Measurements from ENCODE around the gene RNPEPL1. TPM values are rescaled to one million over a fixed set of nuclear protein-coding genes. Genes with fewer than 3 reads are reported as not detected.

Gene RNPEPL1
- total and polyA plus RNA-seq, 2 experiments from 2014 or later, result 11.1 to 23.0 TPM

DNA sequence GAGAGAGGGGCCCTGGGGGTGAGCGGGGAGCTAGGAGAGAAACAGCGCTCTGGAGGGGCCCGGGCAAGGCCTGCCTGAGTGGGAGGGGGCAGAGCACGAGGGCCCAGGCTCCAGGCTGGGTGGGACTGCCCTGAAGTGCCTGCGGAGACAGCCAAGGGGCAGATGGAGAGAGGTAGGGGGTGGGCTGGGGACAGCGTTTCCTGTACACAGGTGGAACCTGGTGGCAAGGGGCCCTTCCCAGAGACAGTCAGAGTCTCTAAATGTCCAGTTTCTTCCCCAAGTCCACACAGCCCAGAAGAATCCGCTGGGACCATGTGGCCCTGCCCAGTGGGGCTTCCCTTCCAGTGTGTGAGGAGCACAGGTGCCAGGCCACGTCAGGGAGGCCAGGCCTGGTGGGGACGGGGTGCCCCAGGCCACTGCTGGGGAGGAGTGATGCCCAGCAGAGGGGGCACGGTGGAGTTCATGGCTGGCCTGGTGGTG, 55.3 kb downstream of the RNPEPL1 start:
- Histone ChIP-seq H4K20me1 (ENCODE audit: insufficient read depth) (no peaks in the 10 kb centered on the region), H3K79me2 (ENCODE audit: insufficient read depth) (no peaks in the 10 kb centered on the region), H3K4me1 (ENCODE audit: insufficient read depth) (0 out of 2 replicates have a peak, but pooled peaks cover 3% of the 10 kb centered on the region), H3K9ac (no peak overlapping the region), H3K36me3 (ENCODE audit: low read depth) (no peaks in the 10 kb centered on the region), H2AFZ (no peak overlapping the region), H3K27me3 (replicated peaks; ENCODE audit: insufficient read depth) (no peaks in the 10 kb centered on the region), H3F3A (ENCODE audit: insufficient read depth) (no peaks in the 10 kb centered on the region), H3K27ac (no peak overlapping the region), H3K4me3 (no peak overlapping the region), H3K9me3 (ENCODE audit: low read depth) (no peaks in the 10 kb centered on the region), H3K9me2 (ENCODE audit: insufficient read depth) (no peaks in the 10 kb centered on the region), H3K4me2 (ENCODE audit: unreplicated experiment) (no peak overlapping the region)
- WGBS, 2 experiments (ENCODE audit: low coverage in 1 of 2, low lambda C conversion rate in 2 of 2, missing lambda C conversion rate in 2 of 2), result 76 to 87% methylated on average over 5 to 10 of the region's 10 CpGs
- in situ Hi-C loops (cut with MboI), result no loop called here
- DNase-seq, result no peak
- TF ChIP-seq EZH2 (IDR thresholded peaks at IDR 0.05; ENCODE audit: insufficient read depth, poor library complexity, severe bottlenecking) (no peak), EZH2phosphoT487 (IDR thresholded peaks at IDR 0.05; ENCODE audit: insufficient read depth, low read depth) (no peak)

DNA sequence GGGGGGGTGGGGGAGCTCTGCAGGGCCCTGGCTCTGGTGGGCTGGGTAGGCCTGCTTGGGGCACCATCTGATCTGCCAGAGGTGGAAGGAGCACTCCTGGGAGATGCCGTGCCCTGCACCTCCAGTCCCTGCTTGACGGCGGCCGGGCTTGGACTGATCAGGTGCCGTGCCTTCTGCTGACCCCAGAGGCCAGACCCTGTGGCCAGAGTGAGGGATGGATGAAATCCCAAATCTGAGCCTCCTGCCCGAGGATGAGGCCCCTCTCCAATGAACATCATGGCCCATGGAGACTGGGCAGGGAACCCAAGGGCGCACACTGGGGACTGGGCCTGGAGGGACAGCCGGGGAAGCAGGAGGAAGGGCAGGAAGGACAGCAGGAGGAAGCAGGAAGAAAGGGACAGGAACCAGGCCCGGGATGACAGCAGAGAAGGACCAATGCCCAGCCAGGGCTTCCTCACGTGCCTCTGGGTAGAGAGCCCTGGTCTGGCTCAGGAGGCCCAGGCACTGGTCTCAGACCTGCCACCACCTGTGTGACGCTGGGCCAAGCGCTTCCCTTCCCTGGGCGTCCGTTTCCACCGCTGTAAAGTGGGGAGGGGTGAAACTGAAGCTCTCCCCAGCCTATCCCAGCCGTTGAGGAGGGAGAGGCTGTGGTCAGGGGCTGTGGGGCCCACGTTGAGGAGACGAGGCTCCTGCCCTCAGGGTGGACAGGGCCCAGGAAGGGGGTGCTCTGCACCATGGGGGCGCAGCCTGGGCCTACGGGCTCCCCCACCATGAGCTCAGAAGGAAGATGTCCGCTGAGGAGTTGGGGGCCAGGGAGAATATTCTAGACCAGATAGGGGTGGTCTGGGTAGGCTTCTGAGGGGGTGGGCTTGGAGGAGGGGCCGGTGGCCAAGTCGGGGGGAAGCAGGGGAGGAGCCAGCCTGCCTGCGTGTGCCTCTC, 56.0 kb downstream of the RNPEPL1 start:
- no peak for DNase-seq
- H4K20me1 ChIP-seq (ENCODE audit: insufficient read depth), result no peaks in the 10 kb centered on the region
- no peak overlapping the region for H3K9ac ChIP-seq
- no peaks in the 10 kb centered on the region for H3K27me3 ChIP-seq (replicated peaks; ENCODE audit: insufficient read depth)
- H2AFZ ChIP-seq, result no peak overlapping the region
- no peak overlapping the region for H3K27ac ChIP-seq
- H3K4me3 ChIP-seq, result no peak overlapping the region
- H3K9me3 ChIP-seq (ENCODE audit: low read depth), result no peaks in the 10 kb centered on the region
- H3K9me2 ChIP-seq (ENCODE audit: insufficient read depth), result no peaks in the 10 kb centered on the region
- H3K36me3 ChIP-seq (ENCODE audit: low read depth), result no peaks in the 10 kb centered on the region
- in situ Hi-C loops (cut with MboI), result no loop called here
- TF ChIP-seq EZH2phosphoT487 (IDR thresholded peaks at IDR 0.05; ENCODE audit: insufficient read depth, low read depth) (no peak), EZH2 (IDR thresholded peaks at IDR 0.05; ENCODE audit: insufficient read depth, poor library complexity, severe bottlenecking) (no peak)
- 0 out of 2 replicates have a peak, but pooled peaks cover 3% of the 10 kb centered on the region for H3K4me1 ChIP-seq (ENCODE audit: insufficient read depth)
- H3K79me2 ChIP-seq (ENCODE audit: insufficient read depth), result no peaks in the 10 kb centered on the region
- H3K4me2 ChIP-seq (ENCODE audit: unreplicated experiment), result no peak overlapping the region
- 72 to 73% methylated on average over 21 to 22 of the region's 24 CpGs for WGBS, 2 experiments (ENCODE audit: low coverage in 1 of 2, low lambda C conversion rate in 2 of 2, missing lambda C conversion rate in 2 of 2)
- no peaks in the 10 kb centered on the region for H3F3A ChIP-seq (ENCODE audit: insufficient read depth)

DNA sequence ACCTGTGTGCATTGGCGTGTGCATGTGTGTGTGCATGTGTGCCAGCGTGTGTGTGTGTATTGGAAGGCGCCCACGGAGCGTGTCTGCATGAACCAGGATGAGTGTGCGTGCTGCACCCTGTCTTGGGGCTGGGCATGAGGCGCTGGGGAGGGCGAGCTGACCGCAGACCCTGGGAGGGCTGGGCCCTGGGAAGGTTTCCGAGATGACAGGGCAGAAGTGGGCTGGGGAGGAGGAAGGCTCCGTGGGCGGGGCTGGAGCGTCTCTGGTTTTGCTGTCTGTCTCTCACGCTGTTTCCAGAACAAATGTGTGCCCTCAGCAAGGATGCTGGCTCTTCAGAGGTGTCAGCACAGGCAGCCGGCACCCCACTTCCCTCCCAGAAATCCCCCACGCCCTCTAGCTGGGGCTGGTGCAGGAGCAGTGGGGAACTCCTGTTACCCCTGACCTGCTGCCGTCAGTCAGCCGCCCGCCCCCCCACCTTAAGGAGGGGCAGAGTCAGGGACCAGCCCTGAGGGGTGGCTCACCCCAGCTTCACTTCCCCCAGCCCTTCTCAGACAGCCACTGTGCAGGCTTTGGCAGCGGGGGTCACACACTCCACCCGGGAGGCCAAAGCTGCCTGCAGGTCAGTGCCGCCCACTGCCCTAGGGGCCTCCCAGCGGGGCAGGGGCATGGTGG, 56.8 kb downstream of the RNPEPL1 start, which contains the start of gene GPR35:
TSS of gene GPR35 (plus strand) at position 531 of the 672 bp plus-strand sequence. CDS start 4,473 bp downstream, outside the sequence.
- in situ Hi-C loops (cut with MboI), result no loop called here

More for the DNA sequence above, 56.8 kb downstream of the RNPEPL1 start, which contains the start of gene GPR35:
- peak; percentile 86 for DNase-seq
- H3K9me3 ChIP-seq (ENCODE audit: low read depth), result no peaks in the 10 kb centered on the region
- no peaks in the 10 kb centered on the region for H3K9me2 ChIP-seq (ENCODE audit: insufficient read depth)
- no peaks in the 10 kb centered on the region for H3K79me2 ChIP-seq (ENCODE audit: insufficient read depth)
- H2AFZ ChIP-seq, result 0 out of 2 replicates have a peak within 1 kb of the TSS, but pooled peaks have one; percentile 36
- H4K20me1 ChIP-seq (ENCODE audit: insufficient read depth), result no peaks in the 10 kb centered on the region
- no peaks in the 10 kb centered on the region for H3F3A ChIP-seq (ENCODE audit: insufficient read depth)
- TF ChIP-seq EZH2 (IDR thresholded peaks at IDR 0.05; ENCODE audit: insufficient read depth, poor library complexity, severe bottlenecking) (no peak), EZH2phosphoT487 (IDR thresholded peaks at IDR 0.05; ENCODE audit: insufficient read depth, low read depth) (no peak)
- no peak within 1 kb of the TSS for H3K9ac ChIP-seq
- H3K4me2 ChIP-seq (ENCODE audit: unreplicated experiment), result no peak within 1 kb of the TSS
- WGBS, 2 experiments (ENCODE audit: low coverage in 1 of 2, low lambda C conversion rate in 2 of 2, missing lambda C conversion rate in 2 of 2), result 21 to 29% methylated on average over 10 to 22 of the region's 23 CpGs
- no peak within 1 kb of the TSS for H3K4me3 ChIP-seq
- H3K27me3 ChIP-seq (replicated peaks; ENCODE audit: insufficient read depth), result no peaks in the 10 kb centered on the region
- H3K36me3 ChIP-seq (ENCODE audit: low read depth), result no peaks in the 10 kb centered on the region
- 0 out of 2 replicates have a peak, but pooled peaks cover 3% of the 10 kb centered on the region for H3K4me1 ChIP-seq (ENCODE audit: insufficient read depth)
- H3K27ac ChIP-seq, result no peak within 1 kb of the TSS

All from GM23248 (cell line).